Breast epithelium (tissue), 4 donors: ENCODE data around the gene IFT88. TPM values are rescaled to one million over a fixed set of nuclear protein-coding genes. Genes with fewer than 3 reads are reported as not detected.

Source experiments
- DNase-seq, 2 donors: peaks; one replicate each; pipeline ENCODE4 v3.0.0-alpha.2; 2019; ENCODE audit warnings: low spot score in 2 of 2
- H3K27ac ChIP-seq, 2 donors: fragments of 200-600 bp; sonication (generic) in 1 of 2; one replicate each; pipeline ENCODE4 v1.5.1; 2016 to 2019; ENCODE audit warnings: mild to moderate bottlenecking in 1 of 2
- H3K27me3 ChIP-seq, 2 donors: fragments of 200-600 bp; sonication (generic) in 1 of 2; one replicate each; pipeline versions ENCODE4 v1.5.1 to v1.6.0; 2017 to 2019; ENCODE audit warnings: control low read depth in 1 of 2, mild to moderate bottlenecking in 1 of 2
- H3K36me3 ChIP-seq: fragments of 200-600 bp; one replicate; pipeline ENCODE4 v1.5.1; 2019
- H3K4me1 ChIP-seq, 2 donors: fragments of 200-600 bp; sonication (generic); one replicate each; pipeline ENCODE4 v1.5.1; 2016 to 2019; ENCODE audit warnings: control low read depth in 1 of 2
- H3K4me3 ChIP-seq, 3 donors: fragments of 200-600 bp; sonication (generic); 1 replicate in 2 of 3; 2 replicates in 1 of 3; pipeline ENCODE4 v1.5.1; 2016 to 2019; ENCODE audit warnings: mild to moderate bottlenecking in 3 of 3, moderate library complexity in 2 of 3
- H3K9me3 ChIP-seq, 2 donors: fragments of 200-600 bp; sonication (generic) in 1 of 2; one replicate each; pipeline ENCODE4 v1.5.1; 2016 to 2019; ENCODE audit warnings: control low read depth in 1 of 2
- POLR2A ChIP-seq: fragments of 450-650 bp; IDR thresholded peaks from one replicate; pipeline ENCODE4 v1.6.1; 2016; ENCODE audit warnings: antibody characterized with exemption, mild to moderate bottlenecking, moderate library complexity
- POLR2AphosphoS5 ChIP-seq, 3 donors: sonication (generic); formaldehyde crosslinking; IDR thresholded peaks; one replicate each; pipeline ENCODE4 v1.6.1; 2017; ENCODE audit warnings: antibody characterized with exemption in 3 of 3
- intact Hi-C: fragments of 100-400 bp; cut with DNase I; formaldehyde crosslinking; loops from one replicate; pipeline ENCODE4 v1.15.1; 2023; ENCODE audit warnings: low total_unique reads
- total RNA-seq, 3 donors: library from RNA; depleted of rRNA; stranded (reverse); fragments of >200 nt; gene quantifications; one replicate each; pipeline ENCODE4 v1.1.0, GENCODE V29; 2016
- TF ChIP-seq, protein P1 (sequence below), 3 donors: fragments of 450-650 bp; IDR thresholded peaks; one replicate each; pipeline ENCODE4 v1.5.1; 2016 to 2017; ENCODE audit warnings: antibody characterized with exemption in 3 of 3, mild to moderate bottlenecking in 3 of 3, moderate library complexity in 3 of 3

Gene IFT88
- total RNA-seq, 3 donors from 2014 or later: 13.9 to 35.0 (median 27.9) TPM

DNA sequence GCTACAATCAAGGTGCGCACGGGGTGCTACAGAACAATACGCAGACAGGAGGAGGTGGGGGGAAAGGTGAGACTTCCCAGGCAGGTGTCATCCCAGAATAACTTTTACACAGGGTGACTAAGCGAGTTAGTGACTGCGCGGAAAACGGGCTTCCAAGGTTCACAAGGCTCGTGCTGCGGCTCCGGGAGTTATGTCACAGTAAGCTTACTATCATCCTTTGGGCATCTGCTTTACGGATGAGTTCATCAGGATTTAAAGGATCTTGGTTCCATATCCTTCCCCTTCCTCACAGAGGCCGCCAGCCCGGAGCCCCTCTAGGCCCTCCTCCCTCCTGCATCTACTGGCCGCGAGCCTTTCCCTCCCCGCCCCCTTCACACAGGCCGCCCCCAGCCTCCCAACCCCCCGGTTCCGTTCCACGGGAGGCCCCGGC, 474 bp upstream of the IFT88 start:
- DNase-seq: peak in 1 of 2 donors; percentile 40

DNA sequence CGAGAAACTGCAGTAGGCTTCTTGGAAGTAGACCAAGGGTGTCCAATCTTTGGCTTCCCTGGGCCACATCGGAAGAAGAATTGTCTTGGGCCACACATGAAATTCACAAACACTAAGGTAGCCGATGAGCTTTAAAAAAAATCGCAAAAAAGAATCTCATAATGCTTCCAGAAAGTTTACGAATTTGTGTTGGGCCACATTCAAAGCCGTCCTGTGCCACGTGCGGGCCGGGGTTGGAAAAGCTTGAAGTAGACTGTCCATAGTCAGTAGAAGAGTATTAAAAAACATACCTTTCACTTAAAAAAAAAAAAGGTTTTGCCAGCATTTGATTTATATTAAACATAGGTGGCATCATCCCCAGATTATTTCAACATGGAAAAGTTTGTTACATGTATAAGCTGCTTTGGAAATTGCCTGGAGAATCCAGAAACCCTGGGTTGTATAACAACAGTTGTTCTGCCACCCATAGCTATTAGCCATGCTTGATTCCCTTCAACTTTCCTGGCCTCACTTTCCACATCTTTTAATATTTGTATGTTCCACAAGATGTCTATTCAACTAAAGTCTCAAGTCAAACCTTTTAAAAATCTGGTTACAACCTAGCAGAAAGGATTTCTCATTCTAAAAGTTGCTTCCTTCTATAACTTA, 1.0 kb downstream of the IFT88 start:
- TF ChIP-seq, protein P1, sequence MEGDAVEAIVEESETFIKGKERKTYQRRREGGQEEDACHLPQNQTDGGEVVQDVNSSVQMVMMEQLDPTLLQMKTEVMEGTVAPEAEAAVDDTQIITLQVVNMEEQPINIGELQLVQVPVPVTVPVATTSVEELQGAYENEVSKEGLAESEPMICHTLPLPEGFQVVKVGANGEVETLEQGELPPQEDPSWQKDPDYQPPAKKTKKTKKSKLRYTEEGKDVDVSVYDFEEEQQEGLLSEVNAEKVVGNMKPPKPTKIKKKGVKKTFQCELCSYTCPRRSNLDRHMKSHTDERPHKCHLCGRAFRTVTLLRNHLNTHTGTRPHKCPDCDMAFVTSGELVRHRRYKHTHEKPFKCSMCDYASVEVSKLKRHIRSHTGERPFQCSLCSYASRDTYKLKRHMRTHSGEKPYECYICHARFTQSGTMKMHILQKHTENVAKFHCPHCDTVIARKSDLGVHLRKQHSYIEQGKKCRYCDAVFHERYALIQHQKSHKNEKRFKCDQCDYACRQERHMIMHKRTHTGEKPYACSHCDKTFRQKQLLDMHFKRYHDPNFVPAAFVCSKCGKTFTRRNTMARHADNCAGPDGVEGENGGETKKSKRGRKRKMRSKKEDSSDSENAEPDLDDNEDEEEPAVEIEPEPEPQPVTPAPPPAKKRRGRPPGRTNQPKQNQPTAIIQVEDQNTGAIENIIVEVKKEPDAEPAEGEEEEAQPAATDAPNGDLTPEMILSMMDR (IDR thresholded peaks at IDR 0.05): no peak
- no peak for TF ChIP-seq POLR2A
- TF ChIP-seq POLR2AphosphoS5 (IDR thresholded peaks at IDR 0.05): no peak
- intact Hi-C loops: no loop called here
- H3K27me3 ChIP-seq: no peaks in the 10 kb centered on the region
- H3K27ac ChIP-seq: peak overlapping the region; percentile 94 to 98
- no peak for DNase-seq
- peak overlapping the region; percentile 67 to 81 (median 77) for H3K4me3 ChIP-seq
- no peaks in the 10 kb centered on the region for H3K36me3 ChIP-seq
- no peaks in the 10 kb centered on the region for H3K9me3 ChIP-seq
- H3K4me1 ChIP-seq: no peaks in the 10 kb centered on the region

More for the DNA sequence above, 474 bp upstream of the IFT88 start:
- Histone ChIP-seq H3K9me3 (no peaks in the 10 kb centered on the region), H3K4me1 (no peaks in the 10 kb centered on the region), H3K27me3 (no peaks in the 10 kb centered on the region), H3K4me3 (peak overlapping the region; percentile 67 to 81 (median 77)), H3K27ac (peak overlapping the region; percentile 94 to 98), H3K36me3 (no peaks in the 10 kb centered on the region)
- intact Hi-C loops: no loop called here
- TF ChIP-seq, protein P1 (IDR thresholded peaks at IDR 0.05): no peak
- TF ChIP-seq POLR2AphosphoS5 (IDR thresholded peaks at IDR 0.05) (no peak), POLR2A (no peak)

DNA sequence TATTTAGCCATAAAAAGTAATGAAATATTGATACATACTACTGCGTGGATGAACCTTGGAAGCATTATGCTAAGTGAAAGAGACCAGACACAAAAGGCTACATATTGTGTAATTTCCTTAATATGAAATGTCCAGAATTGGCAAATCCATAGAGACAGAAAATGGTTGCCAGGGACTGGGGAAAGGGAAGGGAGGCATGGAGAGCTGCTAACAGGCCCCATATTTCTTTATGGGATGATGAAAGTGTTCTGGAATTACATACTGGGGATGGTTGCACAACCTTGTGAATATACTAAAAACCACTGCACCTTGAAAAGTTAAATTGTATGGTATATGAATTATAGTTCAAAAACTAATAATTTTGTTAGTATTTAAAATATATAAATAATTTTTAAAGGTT, 3.6 kb downstream of the IFT88 start:
- H3K27ac ChIP-seq: no peak overlapping the region
- no peaks in the 10 kb centered on the region for H3K36me3 ChIP-seq
- intact Hi-C loops: no loop called here
- H3K4me3 ChIP-seq: no peak overlapping the region
- no peaks in the 10 kb centered on the region for H3K27me3 ChIP-seq
- H3K4me1 ChIP-seq: no peaks in the 10 kb centered on the region
- TF ChIP-seq, protein P1 (IDR thresholded peaks at IDR 0.05): no peak
- TF ChIP-seq POLR2A: no peak
- TF ChIP-seq POLR2AphosphoS5 (IDR thresholded peaks at IDR 0.05): no peak
- H3K9me3 ChIP-seq: no peaks in the 10 kb centered on the region
- DNase-seq: no peak

DNA sequence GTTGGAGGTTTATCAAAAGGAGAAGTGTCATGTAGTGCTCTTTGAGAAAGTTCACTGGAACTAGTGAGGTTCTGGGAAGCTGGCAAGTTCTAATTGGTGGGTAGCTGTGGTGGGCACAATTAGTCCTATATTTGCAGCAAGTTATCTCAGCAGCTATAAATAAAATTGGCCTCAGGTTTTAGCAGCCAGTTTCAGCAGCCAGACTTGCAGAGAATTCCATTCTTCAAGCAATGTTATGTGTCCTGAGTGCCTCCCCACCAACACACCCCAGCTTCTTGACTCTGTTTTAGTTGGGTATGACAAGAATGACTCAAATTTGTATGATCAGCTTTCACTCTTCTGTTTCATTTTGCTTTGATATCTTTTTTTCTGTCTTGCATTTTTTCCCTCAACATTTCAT, 4.7 kb downstream of the IFT88 start:
- no peaks in the 10 kb centered on the region for H3K36me3 ChIP-seq
- no peak for TF ChIP-seq POLR2AphosphoS5 (IDR thresholded peaks at IDR 0.05)
- TF ChIP-seq, protein P1 (IDR thresholded peaks at IDR 0.05): no peak
- TF ChIP-seq POLR2A: no peak
- peaks cover 0 to 4% of the 10 kb centered on the region in 2 donors for H3K9me3 ChIP-seq
- no peak for DNase-seq
- no peak overlapping the region for H3K27ac ChIP-seq
- no peaks in the 10 kb centered on the region for H3K4me1 ChIP-seq
- intact Hi-C loops: no loop called here
- no peaks in the 10 kb centered on the region for H3K27me3 ChIP-seq
- no peak overlapping the region for H3K4me3 ChIP-seq

DNA sequence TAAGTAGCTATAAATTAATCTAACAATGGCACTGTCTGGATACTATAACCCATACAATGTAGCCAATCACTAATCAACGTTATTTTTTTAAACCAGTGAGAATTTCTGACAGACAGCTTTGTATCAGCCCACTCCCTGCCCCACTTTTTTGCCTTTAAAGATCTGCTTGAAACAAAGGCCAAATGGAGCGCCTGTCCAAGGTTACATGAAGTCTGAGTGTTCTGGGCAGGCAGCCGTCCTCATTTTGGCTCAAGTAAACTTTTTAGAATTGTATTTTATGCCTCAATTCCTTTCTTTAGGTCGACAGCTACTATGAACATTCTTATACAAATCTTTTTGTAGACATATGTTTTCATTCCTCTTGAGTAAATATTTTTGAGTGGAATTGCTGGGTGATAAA, 6.2 kb downstream of the IFT88 start:
- no peaks in the 10 kb centered on the region for H3K4me1 ChIP-seq
- DNase-seq: no peak
- no peaks in the 10 kb centered on the region for H3K36me3 ChIP-seq
- no peaks in the 10 kb centered on the region for H3K27me3 ChIP-seq
- peaks cover 0 to 14% of the 10 kb centered on the region in 2 donors for H3K9me3 ChIP-seq
- H3K27ac ChIP-seq: no peak overlapping the region
- TF ChIP-seq POLR2AphosphoS5 (IDR thresholded peaks at IDR 0.05) (no peak), POLR2A (no peak)
- TF ChIP-seq, protein P1 (IDR thresholded peaks at IDR 0.05): no peak
- H3K4me3 ChIP-seq: no peak overlapping the region
- intact Hi-C loops: no loop called here
